PC-9 (cell line): ENCODE measurements around the gene PPP1R37. TPM values are rescaled to one million over a fixed set of nuclear protein-coding genes. Genes with fewer than 3 reads are reported as not detected.

ENCODE experiments used
- BruUV-seq: library from RNA; stranded (reverse); fragments of 400-500 nt; replicated peaks from 2 replicates; lab custom pipeline; 2021; lab: Mats Ljungman, UMichigan
- CTCF ChIA-PET: fragments of 300-600 bp; sonication (Branson Sonifier 250); formaldehyde crosslinking; loops from one replicate; lab custom pipeline; 2022; ENCODE audit warnings: antibody characterized with exemption; lab: Charles Lee
- POLR2A ChIA-PET: fragments of 300-600 bp; sonication (Branson Sonifier 250); formaldehyde crosslinking; loops from one replicate; lab custom pipeline; 2022; ENCODE audit warnings: antibody characterized with exemption; ENCODE audit not compliant: unreplicated experiment; lab: Charles Lee
- DNase-seq, 2 experiments: peaks; one replicate each; pipeline versions ENCODE4 v3.0.0 to v3.0.0-alpha.2; 2015 to 2022; ENCODE audit warnings: mixed read lengths in 1 of 2
- H2AFZ ChIP-seq: fragments of 200-600 bp; sonication (generic); 2 replicates; pipeline ENCODE4 v1.8.1; 2017; ENCODE audit warnings: antibody characterized with exemption
- H3F3A ChIP-seq: fragments of 200-600 bp; sonication (generic); 2 replicates; pipeline ENCODE4 v1.8.1; 2017; ENCODE audit warnings: antibody characterized with exemption, mild to moderate bottlenecking, low read depth; ENCODE audit not compliant: insufficient read depth
- H3K27ac ChIP-seq: fragments of 200-600 bp; sonication (generic); 2 replicates; pipeline ENCODE4 v1.6.1; 2016; ENCODE audit warnings: mixed run types
- H3K27me3 ChIP-seq: fragments of 200-600 bp; sonication (generic); 2 replicates; pipeline ENCODE4 v1.6.1; 2016; ENCODE audit warnings: low read depth, mixed run types; ENCODE audit not compliant: insufficient read depth
- H3K36me3 ChIP-seq: fragments of 200-600 bp; sonication (generic); 2 replicates; pipeline ENCODE4 v1.6.1; 2016; ENCODE audit warnings: low read depth, mixed run types
- H3K4me1 ChIP-seq: fragments of 200-600 bp; sonication (generic); replicated peaks from 2 replicates; pipeline ENCODE4 v1.6.1; 2016; ENCODE audit warnings: mixed run types; ENCODE audit not compliant: insufficient read depth
- H3K4me2 ChIP-seq: fragments of 200-600 bp; sonication (generic); 2 replicates; pipeline ENCODE4 v1.6.1; 2017; ENCODE audit warnings: mixed run types
- H3K4me3 ChIP-seq: fragments of 200-600 bp; sonication (generic); 2 replicates; pipeline ENCODE4 v1.6.1; 2016; ENCODE audit warnings: mixed run types
- H3K79me2 ChIP-seq: fragments of 200-600 bp; sonication (generic); 2 replicates; pipeline ENCODE4 v1.6.1; 2017; ENCODE audit warnings: low read depth, mixed run types
- H3K9me2 ChIP-seq: fragments of 200-600 bp; sonication (generic); 2 replicates; pipeline ENCODE4 v1.8.1; 2017; ENCODE audit warnings: mild to moderate bottlenecking; ENCODE audit not compliant: insufficient read depth
- H3K9me3 ChIP-seq: fragments of 200-600 bp; sonication (generic); 2 replicates; pipeline ENCODE4 v1.8.1; 2016; ENCODE audit warnings: low read depth; ENCODE audit not compliant: insufficient read depth
- H4K20me1 ChIP-seq: fragments of 200-600 bp; sonication (generic); 2 replicates; pipeline ENCODE4 v1.8.1; 2017; ENCODE audit not compliant: insufficient read depth
- CTCF ChIP-seq: fragments of 200-600 bp; sonication (generic); conservative IDR thresholded peaks from 2 replicates; pipeline ENCODE4 v1.6.1; 2017; ENCODE audit warnings: mixed run types, antibody characterized with exemption, mild to moderate bottlenecking, moderate library complexity
- EZH2 ChIP-seq: fragments of 200-600 bp; sonication (generic); IDR thresholded peaks from 2 replicates; pipeline ENCODE4 v1.8.0; 2017; ENCODE audit warnings: antibody characterized with exemption, low read depth
- intact Hi-C: fragments of 100-400 bp; cut with micrococcal nuclease; formaldehyde crosslinking; loops from one replicate; pipeline ENCODE4 v1.10.0; 2022; ENCODE audit not compliant: unreplicated experiment
- total RNA-seq: library from RNA; stranded (reverse); gene quantifications from 2 replicates; pipeline ENCODE4 v1.2.3, GENCODE V29; 2021

PPP1R37 gene
- total RNA-seq, 1 experiment from 2014 or later = 41.1 TPM

GRCh38 chr19:45063851-45064801, 28.9 kb upstream of the PPP1R37 start:
- Histone ChIP-seq H3K36me3 (peaks cover 40% of the 10 kb centered on the region), H3K79me2 (no peaks in the 10 kb centered on the region), H3K9me3 (no peaks in the 10 kb centered on the region), H3K4me2 (no peak overlapping the region), H3K27ac (no peak overlapping the region), H3K9me2 (no peaks in the 10 kb centered on the region), H2AFZ (no peak overlapping the region), H4K20me1 (peaks cover 49% of the 10 kb centered on the region), H3K4me3 (no peak overlapping the region), H3F3A (peaks cover 17% of the 10 kb centered on the region; the same call in 1 of the 2 replicates), H3K4me1 (no peaks in the 10 kb centered on the region), H3K27me3 (no peaks in the 10 kb centered on the region)
- no peak for TF ChIP-seq EZH2
- no peak for TF ChIP-seq CTCF
- CTCF ChIA-PET = interaction anchor here (0.6 kb wide), 1 partner anchor 119 kb away, joined by 7 read pairs; no protein-coding TSS in a partner anchor
- BruUV-seq = no TSS peak
- POLR2A ChIA-PET = no interaction called here
- DNase-seq = no peak
- intact Hi-C loops = no loop called here

- Histone ChIP-seq H4K20me1 (peaks cover 43% of the 10 kb centered on the region), H3K9me3 (no peaks in the 10 kb centered on the region), H3K27me3 (no peaks in the 10 kb centered on the region), H3K4me2 (no peak overlapping the region), H3F3A (peaks cover 15% of the 10 kb centered on the region; the same call in 1 of the 2 replicates), H3K9me2 (no peaks in the 10 kb centered on the region), H3K27ac (no peak overlapping the region), H3K79me2 (no peaks in the 10 kb centered on the region), H2AFZ (no peak overlapping the region), H3K36me3 (peaks cover 15% of the 10 kb centered on the region), H3K4me3 (no peak overlapping the region), H3K4me1 (no peaks in the 10 kb centered on the region)
- ChIA-PET POLR2A (no interaction called here), CTCF (no interaction called here)
- TF ChIP-seq EZH2 = no peak
- no peak for TF ChIP-seq CTCF
- BruUV-seq = no TSS peak
- intact Hi-C loops = no loop called here
- no peak for DNase-seq
Observed at GRCh38 chr19:45066921-45067661, 25.9 kb upstream of the PPP1R37 start.

- no peaks in the 10 kb centered on the region for H3K27me3 ChIP-seq
- no peaks in the 10 kb centered on the region for H3K9me2 ChIP-seq
- H3K4me3 ChIP-seq = no peak overlapping the region
- CTCF ChIA-PET = interaction anchor here (0.9 kb wide), 1 partner anchor 574 kb away, joined by 4 read pairs; no protein-coding TSS in a partner anchor
- BruUV-seq = no TSS peak
- H3K4me2 ChIP-seq = no peak overlapping the region
- DNase-seq = no peak
- no peaks in the 10 kb centered on the region for H3K9me3 ChIP-seq
- no peak overlapping the region for H2AFZ ChIP-seq
- H3K4me1 ChIP-seq = no peaks in the 10 kb centered on the region
- H3F3A ChIP-seq = peaks cover 21% of the 10 kb centered on the region; the same call in 1 of the 2 replicates
- H3K79me2 ChIP-seq = no peaks in the 10 kb centered on the region
- TF ChIP-seq CTCF (no peak), EZH2 (no peak)
- H3K36me3 ChIP-seq = peaks cover 15% of the 10 kb centered on the region
- no peak overlapping the region for H3K27ac ChIP-seq
- intact Hi-C loops = no loop called here
- POLR2A ChIA-PET = interaction anchor here (0.6 kb wide), 2 partner anchors 113 to 291 kb away, joined by 3 to 4 read pairs; no protein-coding TSS in a partner anchor
- peaks cover 43% of the 10 kb centered on the region for H4K20me1 ChIP-seq
Observed at GRCh38 chr19:45068041-45068440, 24.9 kb upstream of the PPP1R37 start.
